ENCODE measurements around the gene VSIG10L2. TPM values are rescaled to one million over a fixed set of nuclear protein-coding genes. Genes with fewer than 3 reads are reported as not detected.

Gene VSIG10L2
- total and polyA plus RNA-seq, 2 experiments from 2014 or later: not detected

DNA sequence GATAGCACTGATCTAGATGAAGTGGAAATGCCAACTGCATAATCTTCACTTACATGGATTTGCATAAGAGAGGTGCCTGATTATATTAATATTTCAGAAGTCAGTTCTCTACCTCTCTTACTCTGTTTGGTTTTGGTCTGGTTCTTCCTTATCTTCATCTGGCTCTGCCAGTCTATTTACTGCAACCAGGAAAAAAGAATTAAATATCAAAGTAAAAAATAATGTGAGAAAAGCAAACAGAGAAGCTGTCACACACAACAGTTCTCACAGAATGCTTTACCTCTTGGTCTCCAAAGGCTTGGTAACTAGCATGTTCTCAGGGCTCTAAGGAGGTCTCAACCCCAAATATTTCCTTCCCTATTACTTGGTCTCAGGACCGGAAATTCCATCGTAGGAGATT is 6.7 kb downstream of the VSIG10L2 start:
- WGBS, 2 experiments (ENCODE audit: low coverage in 1 of 2, low lambda C conversion rate in 2 of 2, missing lambda C conversion rate in 2 of 2): 35 to 41% methylated on average over 2 of the region's 2 CpGs
- H3K27me3 ChIP-seq (replicated peaks; ENCODE audit: insufficient read depth): peaks cover 11% of the 10 kb centered on the region; the same call in 1 of the 2 replicates
- H4K20me1 ChIP-seq (ENCODE audit: insufficient read depth): no peaks in the 10 kb centered on the region
- no peaks in the 10 kb centered on the region for H3F3A ChIP-seq (ENCODE audit: insufficient read depth)
- H3K79me2 ChIP-seq (ENCODE audit: insufficient read depth): no peaks in the 10 kb centered on the region
- TF ChIP-seq EZH2phosphoT487 (IDR thresholded peaks at IDR 0.05; ENCODE audit: insufficient read depth, low read depth): no peak
- TF ChIP-seq EZH2 (IDR thresholded peaks at IDR 0.05; ENCODE audit: insufficient read depth, poor library complexity, severe bottlenecking): no peak
- H3K9me2 ChIP-seq (ENCODE audit: insufficient read depth): no peaks in the 10 kb centered on the region
- H3K9me3 ChIP-seq (ENCODE audit: low read depth): no peaks in the 10 kb centered on the region
- peaks cover 6% of the 10 kb centered on the region; the same call in 1 of the 2 replicates for H3K4me1 ChIP-seq (ENCODE audit: insufficient read depth)
- H3K27ac ChIP-seq: no peak overlapping the region
- in situ Hi-C loops (cut with MboI): no loop called here
- H3K9ac ChIP-seq: no peak overlapping the region
- DNase-seq: no peak
- H3K4me3 ChIP-seq: no peak overlapping the region
- H2AFZ ChIP-seq: no peak overlapping the region
- H3K4me2 ChIP-seq (ENCODE audit: unreplicated experiment): no peak overlapping the region
- no peaks in the 10 kb centered on the region for H3K36me3 ChIP-seq (ENCODE audit: low read depth)

DNA sequence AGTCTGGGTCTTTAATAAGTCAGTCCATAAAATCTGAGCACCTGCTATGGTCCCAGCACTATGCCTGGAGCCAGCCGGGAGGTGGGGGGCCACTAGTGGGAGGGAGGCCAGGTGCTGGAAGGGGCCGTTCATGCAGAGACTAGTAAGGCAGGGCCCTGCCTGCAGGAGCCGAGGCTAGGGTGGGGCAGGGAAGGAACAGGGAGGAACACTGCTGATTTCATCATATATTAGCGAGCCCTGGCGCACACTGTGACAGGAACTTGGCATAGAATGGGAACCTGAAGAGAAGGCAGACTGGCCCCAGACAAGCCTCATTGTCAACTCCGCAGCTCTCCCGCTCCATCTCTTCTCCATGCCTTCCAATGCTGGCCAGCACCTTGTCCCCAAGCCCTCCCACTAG is 7.1 kb downstream of the VSIG10L2 start:
- Histone ChIP-seq H3K9ac (no peak overlapping the region), H3K79me2 (ENCODE audit: insufficient read depth) (no peaks in the 10 kb centered on the region), H3K9me2 (ENCODE audit: insufficient read depth) (no peaks in the 10 kb centered on the region), H2AFZ (no peak overlapping the region), H3K27ac (no peak overlapping the region), H3K27me3 (replicated peaks; ENCODE audit: insufficient read depth) (peaks cover 11% of the 10 kb centered on the region; the same call in 1 of the 2 replicates), H3K36me3 (ENCODE audit: low read depth) (no peaks in the 10 kb centered on the region), H4K20me1 (ENCODE audit: insufficient read depth) (no peaks in the 10 kb centered on the region), H3K4me1 (ENCODE audit: insufficient read depth) (peaks cover 6% of the 10 kb centered on the region; the same call in 1 of the 2 replicates), H3K4me3 (no peak overlapping the region), H3F3A (ENCODE audit: insufficient read depth) (no peaks in the 10 kb centered on the region), H3K4me2 (ENCODE audit: unreplicated experiment) (no peak overlapping the region), H3K9me3 (ENCODE audit: low read depth) (no peaks in the 10 kb centered on the region)
- peak; percentile 26 for DNase-seq
- in situ Hi-C loops (cut with MboI): no loop called here
- 11% methylated on average over 7 of the region's 7 CpGs for WGBS, 2 experiments (ENCODE audit: low coverage in 1 of 2, low lambda C conversion rate in 2 of 2, missing lambda C conversion rate in 2 of 2)
- no peak for TF ChIP-seq EZH2phosphoT487 (IDR thresholded peaks at IDR 0.05; ENCODE audit: insufficient read depth, low read depth)

DNA sequence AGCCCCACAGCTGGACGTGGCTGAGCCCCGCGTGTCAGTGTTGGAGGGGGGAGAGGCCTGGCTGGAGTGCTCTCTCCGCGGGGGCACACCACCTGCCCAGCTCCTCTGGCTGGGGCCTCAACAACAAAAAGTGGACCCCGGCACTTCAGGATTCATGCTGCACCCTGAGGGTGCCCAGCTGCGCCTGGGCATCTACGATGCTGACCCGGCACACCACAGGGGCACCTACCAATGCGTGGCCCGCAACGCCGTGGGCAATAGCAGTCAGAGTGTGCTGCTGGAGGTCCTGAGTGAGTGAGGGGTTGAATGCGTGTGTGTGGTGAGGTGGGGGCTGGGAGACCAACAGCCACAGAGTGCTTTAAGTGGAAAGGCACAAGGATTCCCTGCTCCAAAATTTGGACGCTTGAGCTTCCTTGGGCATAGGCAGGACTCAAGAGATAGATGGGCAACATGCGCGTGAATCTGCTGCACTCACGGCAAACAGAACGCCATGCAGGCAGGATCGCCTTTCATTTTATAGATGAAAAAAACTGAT is 7.6 kb downstream of the VSIG10L2 start:
- in situ Hi-C loops (cut with MboI): no loop called here

DNA sequence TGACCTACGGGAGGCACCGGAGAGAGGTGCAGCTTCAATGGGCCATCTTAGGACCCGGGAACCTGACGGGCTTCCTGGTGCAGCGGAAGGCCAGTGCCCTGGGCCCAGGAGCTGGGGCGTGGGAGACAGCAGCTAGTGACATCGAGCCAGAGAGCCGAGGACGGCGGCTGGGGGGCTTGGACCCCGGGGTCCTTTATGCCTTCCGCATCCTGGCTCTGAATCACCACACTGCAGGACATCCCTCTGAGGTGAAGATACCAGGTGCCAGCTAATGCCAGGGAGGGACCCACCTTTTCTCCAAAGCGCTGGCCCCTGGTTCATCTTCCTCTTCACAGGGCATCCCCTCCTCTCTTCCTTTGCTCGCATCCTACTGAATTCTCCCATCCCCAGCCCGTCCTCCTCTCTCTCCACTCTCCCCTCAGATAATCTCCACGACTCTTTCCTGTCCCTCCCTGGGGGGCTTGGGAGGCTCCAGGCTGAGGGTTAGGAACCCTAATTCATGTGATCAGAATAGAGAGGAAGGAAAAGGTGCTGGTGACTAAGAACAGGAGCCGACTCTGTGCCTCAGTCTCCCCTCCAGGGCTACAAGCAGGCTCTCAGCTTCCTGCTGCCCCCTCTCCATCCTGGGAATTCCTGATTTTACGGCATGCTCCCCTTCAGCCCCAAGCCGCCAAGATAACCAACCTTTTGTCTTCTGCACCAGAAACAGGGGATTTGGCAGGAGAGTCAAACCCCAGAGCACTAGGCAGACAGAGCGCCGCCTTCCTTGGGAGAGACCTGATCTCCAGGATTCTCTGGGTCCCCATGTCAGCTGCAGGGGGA is 8.5 kb downstream of the VSIG10L2 start:
- Histone ChIP-seq H3K27me3 (replicated peaks; ENCODE audit: insufficient read depth) (peaks cover 11% of the 10 kb centered on the region; the same call in 1 of the 2 replicates), H3K9ac (no peak overlapping the region), H3K9me2 (ENCODE audit: insufficient read depth) (no peaks in the 10 kb centered on the region), H3K4me2 (ENCODE audit: unreplicated experiment) (no peak overlapping the region), H3K4me3 (no peak overlapping the region), H3K27ac (no peak overlapping the region), H3K4me1 (ENCODE audit: insufficient read depth) (peaks cover 6% of the 10 kb centered on the region; the same call in 1 of the 2 replicates), H3F3A (ENCODE audit: insufficient read depth) (no peaks in the 10 kb centered on the region), H3K79me2 (ENCODE audit: insufficient read depth) (no peaks in the 10 kb centered on the region), H2AFZ (no peak overlapping the region), H3K36me3 (ENCODE audit: low read depth) (no peaks in the 10 kb centered on the region), H3K9me3 (ENCODE audit: low read depth) (no peaks in the 10 kb centered on the region), H4K20me1 (ENCODE audit: insufficient read depth) (no peaks in the 10 kb centered on the region)
- in situ Hi-C loops (cut with MboI): no loop called here
- TF ChIP-seq EZH2 (IDR thresholded peaks at IDR 0.05; ENCODE audit: insufficient read depth, poor library complexity, severe bottlenecking) (no peak), EZH2phosphoT487 (IDR thresholded peaks at IDR 0.05; ENCODE audit: insufficient read depth, low read depth) (no peak)
- DNase-seq: no peak
- WGBS, 2 experiments (ENCODE audit: low coverage in 1 of 2, low lambda C conversion rate in 2 of 2, missing lambda C conversion rate in 2 of 2): 78 to 79% methylated on average over 20 to 21 of the region's 21 CpGs

More for the DNA sequence above, 7.6 kb downstream of the VSIG10L2 start:
- no peak overlapping the region for H3K4me2 ChIP-seq (ENCODE audit: unreplicated experiment)
- H3K79me2 ChIP-seq (ENCODE audit: insufficient read depth): no peaks in the 10 kb centered on the region
- no peak overlapping the region for H3K9ac ChIP-seq
- H4K20me1 ChIP-seq (ENCODE audit: insufficient read depth): no peaks in the 10 kb centered on the region
- H3K27ac ChIP-seq: no peak overlapping the region
- H2AFZ ChIP-seq: no peak overlapping the region
- TF ChIP-seq EZH2phosphoT487 (IDR thresholded peaks at IDR 0.05; ENCODE audit: insufficient read depth, low read depth) (no peak), EZH2 (IDR thresholded peaks at IDR 0.05; ENCODE audit: insufficient read depth, poor library complexity, severe bottlenecking) (no peak)
- no peaks in the 10 kb centered on the region for H3K36me3 ChIP-seq (ENCODE audit: low read depth)
- DNase-seq: no peak
- H3K27me3 ChIP-seq (replicated peaks; ENCODE audit: insufficient read depth): peaks cover 11% of the 10 kb centered on the region; the same call in 1 of the 2 replicates
- no peak overlapping the region for H3K4me3 ChIP-seq
- no peaks in the 10 kb centered on the region for H3K9me2 ChIP-seq (ENCODE audit: insufficient read depth)
- no peaks in the 10 kb centered on the region for H3F3A ChIP-seq (ENCODE audit: insufficient read depth)
- peaks cover 6% of the 10 kb centered on the region; the same call in 1 of the 2 replicates for H3K4me1 ChIP-seq (ENCODE audit: insufficient read depth)
- WGBS, 2 experiments (ENCODE audit: low coverage in 1 of 2, low lambda C conversion rate in 2 of 2, missing lambda C conversion rate in 2 of 2): 58% methylated on average over 20 of the region's 20 CpGs
- no peaks in the 10 kb centered on the region for H3K9me3 ChIP-seq (ENCODE audit: low read depth)

Measured in GM23248 (cell line).